HCT116 (cell line): ENCODE results near the gene ZNF112. TPM values are rescaled to one million over a fixed set of nuclear protein-coding genes. Genes with fewer than 3 reads are reported as not detected.

Source experiments
- ATAC-seq: fragments of 200-7000 bp; cut with Tn5 transposase; 2 replicates; pipeline ENCODE4 v1.9.1; 2020; ENCODE audit warnings: mild to moderate bottlenecking, moderate library complexity
- BruUV-seq: library from RNA; stranded (reverse); fragments of 400-500 nt; replicated peaks from 2 replicates; lab custom pipeline; 2021; lab: Mats Ljungman, UMichigan
- CTCF ChIA-PET: fragments of 300-600 bp; sonication (Branson Sonifier 250); formaldehyde crosslinking; loops from one replicate; lab custom pipeline; 2021; ENCODE audit warnings: antibody characterized with exemption; lab: Charles Lee
- POLR2A ChIA-PET: fragments of 300-600, 350-600 bp; sonication (Branson Sonifier 250); formaldehyde crosslinking; loops from one replicate; lab custom pipeline; 2021; ENCODE audit warnings: antibody characterized with exemption; lab: Charles Lee
- RAD21 ChIA-PET, 2 experiments: fragments of 300-600 bp; sonication (Branson Sonifier 250); formaldehyde crosslinking; loops; one replicate each; lab custom pipeline; 2023; ENCODE audit warnings: low total read pairs in 2 of 2; ENCODE audit not compliant: uncharacterized antibody in 2 of 2, unreplicated experiment in 2 of 2, low non-redundant PET in 1 of 2; lab: Charles Lee
- DNase-seq: peaks from one replicate; pipeline ENCODE4 v3.0.0-alpha.2; 2010; ENCODE audit warnings: low read depth, low spot score
- H2AFZ ChIP-seq: fragments of 200-600 bp; shearing (Covaris generic), sonication (generic); 2 replicates; pipeline ENCODE4 v1.6.1; 2017; ENCODE audit warnings: low read depth, mixed run types, mixed read lengths, antibody characterized with exemption, low read length; ENCODE audit not compliant: poor library complexity, severe bottlenecking
- H3K27ac ChIP-seq: 2 replicates; pipeline ENCODE4 v1.5.1; 2012; ENCODE audit warnings: low read depth, low read length
- H3K27me3 ChIP-seq: fragments of 200-600 bp; sonication (generic); 2 replicates; pipeline ENCODE4 v1.6.1; 2016; ENCODE audit warnings: mixed run types, low read length, mixed read lengths; ENCODE audit not compliant: insufficient read depth
- H3K36me3 ChIP-seq, 2 experiments: fragments of 200-500 bp in 1 of 2; fragments of 200-600 bp in 1 of 2; sonication (Bioruptor generic) in 1 of 2; sonication (generic) in 1 of 2; 2 replicates each; pipeline versions ENCODE4 v1.5.1 to v1.6.1; 2014 to 2016; ENCODE audit warnings: low read length in 2 of 2, inconsistent platforms in 1 of 2, mixed read lengths in 1 of 2, mixed run types in 1 of 2; ENCODE audit not compliant: insufficient read depth in 2 of 2, control insufficient read depth in 1 of 2
- H3K4me1 ChIP-seq, 2 experiments: fragments of 200-600 bp in 1 of 2; sonication (generic) in 1 of 2; 2 replicates each; pipeline versions ENCODE4 v1.5.1 to v1.6.1; 2012 to 2017; ENCODE audit warnings: low read length in 2 of 2, inconsistent platforms in 1 of 2, mild to moderate bottlenecking in 1 of 2, mixed read lengths in 1 of 2, mixed run types in 1 of 2, moderate library complexity in 1 of 2; ENCODE audit not compliant: insufficient read depth in 2 of 2, control insufficient read depth in 1 of 2
- H3K4me2 ChIP-seq: fragments of 200-600 bp; sonication (generic); 2 replicates; pipeline ENCODE4 v1.6.1; 2017; ENCODE audit warnings: mixed run types, low read length, mixed read lengths
- H3K4me3 ChIP-seq, 2 experiments: fragments of 200-600 bp in 1 of 2; sonication (generic) in 1 of 2; replicated peaks in 1 of 2; 2 replicates each; pipeline ENCODE4 v1.5.1; 2011 to 2016; ENCODE audit warnings: low read length in 2 of 2, control low read depth in 1 of 2, low read depth in 1 of 2, mild to moderate bottlenecking in 1 of 2, mixed read lengths in 1 of 2, mixed run types in 1 of 2
- H3K79me2 ChIP-seq: fragments of 200-600 bp; sonication (generic); 2 replicates; pipeline ENCODE4 v1.6.1; 2017; ENCODE audit warnings: mild to moderate bottlenecking, mixed run types, low read length, moderate library complexity, mixed read lengths; ENCODE audit not compliant: insufficient read depth
- H3K9ac ChIP-seq: fragments of 200-600 bp; sonication (generic); 2 replicates; pipeline ENCODE4 v1.6.1; 2016; ENCODE audit warnings: low read length, mixed read lengths
- H3K9me2 ChIP-seq: fragments of 200-600 bp; sonication (generic), shearing (Covaris generic); 2 replicates; pipeline ENCODE4 v1.6.1; 2017; ENCODE audit warnings: mixed run types, mild to moderate bottlenecking, moderate library complexity; ENCODE audit not compliant: insufficient read depth
- H3K9me3 ChIP-seq, 2 experiments: fragments of 200-500 bp in 1 of 2; fragments of 200-600 bp in 1 of 2; sonication (Bioruptor generic) in 1 of 2; sonication (generic) in 1 of 2; 2 replicates each; pipeline ENCODE4 v1.6.1; 2014 to 2017; ENCODE audit warnings: low read length in 2 of 2, mixed read lengths in 2 of 2, inconsistent platforms in 1 of 2, low read depth in 1 of 2, mild to moderate bottlenecking in 1 of 2, mixed run types in 1 of 2, moderate library complexity in 1 of 2; ENCODE audit not compliant: control insufficient read depth in 1 of 2, insufficient read depth in 1 of 2
- H4K20me1 ChIP-seq: fragments of 200-600 bp; sonication (generic), shearing (Covaris generic); 2 replicates; pipeline ENCODE4 v1.6.1; 2017; ENCODE audit warnings: mixed run types, mild to moderate bottlenecking, moderate library complexity; ENCODE audit not compliant: insufficient read depth
- ATF3 ChIP-seq: IDR thresholded peaks from 2 replicates; pipeline ENCODE4 v1.6.1; 2012
- CBX3 ChIP-seq: IDR thresholded peaks from 2 replicates; pipeline ENCODE4 v1.6.1; 2012; ENCODE audit warnings: low read depth
- CTCF ChIP-seq, 3 experiments: fragments of 200-600 bp in 1 of 3; sonication (generic) in 1 of 3; IDR thresholded peaks in 2 of 3; conservative IDR thresholded peaks in 1 of 3; 2 replicates each; pipeline ENCODE4 v1.5.1; 2012 to 2017; ENCODE audit warnings: low read depth in 2 of 3, low read length in 2 of 3, antibody characterized with exemption in 1 of 3, borderline replicate concordance in 1 of 3, control low read depth in 1 of 3, mild to moderate bottlenecking in 1 of 3, mixed read lengths in 1 of 3, mixed run types in 1 of 3, moderate library complexity in 1 of 3; ENCODE audit not compliant: insufficient read depth in 1 of 3
- EGR1 ChIP-seq: IDR thresholded peaks from 2 replicates; pipeline ENCODE4 v1.6.1; 2012; ENCODE audit warnings: low read depth
- EZH2 ChIP-seq: fragments of 200-600 bp; sonication (generic); IDR thresholded peaks from 2 replicates; pipeline ENCODE4 v1.6.1; 2017; ENCODE audit warnings: antibody characterized with exemption, mixed run types
- EZH2phosphoT487 ChIP-seq: fragments of 200-600 bp; IDR thresholded peaks from 2 replicates; pipeline ENCODE4 v1.6.1; 2018; ENCODE audit warnings: antibody characterized with exemption, borderline replicate concordance
- POLR2AphosphoS5 ChIP-seq: IDR thresholded peaks from 2 replicates; pipeline ENCODE4 v1.6.1; 2011; ENCODE audit warnings: mild to moderate bottlenecking, low read depth, low read length, moderate library complexity
- REST ChIP-seq: IDR thresholded peaks from 2 replicates; pipeline ENCODE4 v1.6.1; 2012; ENCODE audit warnings: low read depth
- SIN3A ChIP-seq: IDR thresholded peaks from 2 replicates; pipeline ENCODE4 v1.6.1; 2012; ENCODE audit warnings: low read depth
- SP1 ChIP-seq: IDR thresholded peaks from 2 replicates; pipeline ENCODE4 v1.6.1; 2012; ENCODE audit warnings: low read depth
- SRF ChIP-seq: IDR thresholded peaks from 2 replicates; pipeline ENCODE4 v1.6.1; 2012; ENCODE audit warnings: low read depth
- YY1 ChIP-seq: IDR thresholded peaks from 2 replicates; pipeline ENCODE4 v1.6.1; 2011; ENCODE audit warnings: low read length, low read depth, moderate library complexity, mild to moderate bottlenecking; ENCODE audit not compliant: insufficient replicate concordance; ENCODE audit errors: extremely low read depth
- intact Hi-C: fragments of 100-400 bp; cut with micrococcal nuclease; formaldehyde crosslinking; loops from 2 replicates; pipeline ENCODE4 v1.10.0; 2022
- total RNA-seq: library from RNA; stranded (reverse); gene quantifications from one replicate; pipeline ENCODE4 v1.2.1, GENCODE V29; 2021; ENCODE audit not compliant: unreplicated experiment

Gene ZNF112
- total RNA-seq, 1 experiment from 2014 or later, result 3.6 TPM

GRCh38 chr19:44313231-44313630 lies 43.2 kb downstream of the ZNF112 start:
- intact Hi-C loops, result no loop called here
- Histone ChIP-seq H3K4me1 (no peaks in the 10 kb centered on the region), H3K4me3 (no peak overlapping the region), H3K36me3 (no peaks in the 10 kb centered on the region), H3K79me2 (no peaks in the 10 kb centered on the region), H2AFZ (no peak overlapping the region), H4K20me1 (no peaks in the 10 kb centered on the region), H3K9me2 (no peaks in the 10 kb centered on the region), H3K27me3 (no peaks in the 10 kb centered on the region), H3K9me3 (peaks cover 0 to 4% of the 10 kb centered on the region in 2 experiments; a peak in 1 of 4 replicates), H3K4me2 (no peak overlapping the region)
- POLR2A ChIA-PET, result no interaction called here
- no TSS peak for BruUV-seq
- TF ChIP-seq SIN3A, result no peak
- TF ChIP-seq EZH2, result no peak
- TF ChIP-seq CBX3, result no peak
- TF ChIP-seq CTCF (IDR thresholded peaks at IDR 0.05 in 2 of 3, conservative IDR thresholded peaks at IDR 0.05 in 1 of 3; ENCODE audit: borderline replicate concordance in 1 of 3, insufficient read depth in 1 of 3, low read depth in 2 of 3, low read length in 2 of 3), result no peak
- no peak for TF ChIP-seq POLR2AphosphoS5
- TF ChIP-seq YY1, result no peak
- no peak for TF ChIP-seq ATF3
- no peak for TF ChIP-seq SRF
- no peak for TF ChIP-seq SP1
- TF ChIP-seq EZH2phosphoT487, result no peak
- no peak for TF ChIP-seq EGR1
- no peak for TF ChIP-seq REST
- TF ChIP-seq, all 23 proteins: peak for 0
- ATAC-seq (no peak), DNase-seq (no peak)
- Histone ChIP-seq H3K27ac (no peak overlapping the region), H3K9ac (no peak overlapping the region)
- ChIA-PET RAD21 (no interaction called here), CTCF (no interaction called here)
